ENCODE data around the gene MRPL36. TPM values are rescaled to one million over a fixed set of nuclear protein-coding genes. Genes with fewer than 3 reads are reported as not detected.

The MRPL36 gene
- total RNA-seq, 4 donors from 2014 or later = 42.6 to 56.1 (median 46.2) TPM

- Histone ChIP-seq H3K9me3 (no peaks in the 10 kb centered on the region), H3K4me3 (no peak overlapping the region), H3K27ac (replicated peaks in 1 of 4) (no peak overlapping the region), H3K4me1 (no peaks in the 10 kb centered on the region), H3K36me3 (no peaks in the 10 kb centered on the region), H3K27me3 (peaks cover 0 to 64% (median 0%) of the 10 kb centered on the region in 4 donors)
- WGBS = 48% methylated on average over 20 of the region's 27 CpGs
- no peak for DNase-seq (ENCODE audit: extremely low spot score)
- intact Hi-C loops (cut with DNase I) = no loop called here
- no peak for TF ChIP-seq POLR2AphosphoS5 (IDR thresholded peaks at IDR 0.05)
Measured at GRCh38 chr5:1751026-1751863, 48.4 kb downstream of the MRPL36 start.

- 95% methylated on average over 10 of the region's 17 CpGs for WGBS
Measured at GRCh38 chr5:1750469-1750868, 49.2 kb downstream of the MRPL36 start.

GRCh38 chr5:1749346-1750124 lies 50.1 kb downstream of the MRPL36 start:
- H3K27me3 ChIP-seq = peaks cover 0 to 74% (median 0%) of the 10 kb centered on the region in 4 donors
- WGBS = 81% methylated on average over 15 of the region's 19 CpGs
- H3K9me3 ChIP-seq = no peaks in the 10 kb centered on the region
- H3K4me1 ChIP-seq = no peaks in the 10 kb centered on the region
- H3K27ac ChIP-seq (replicated peaks in 1 of 4) = no peak overlapping the region
- DNase-seq (ENCODE audit: extremely low spot score) = no peak
- intact Hi-C loops (cut with DNase I) = no loop called here
- TF ChIP-seq EP300 (IDR thresholded peaks at IDR 0.05) (no peak), CTCF (IDR thresholded peaks at IDR 0.05) (no peak), POLR2A (IDR thresholded peaks at IDR 0.05; ENCODE audit: low read depth) (no peak), POLR2AphosphoS5 (IDR thresholded peaks at IDR 0.05) (no peak)
- H3K4me3 ChIP-seq = no peak overlapping the region
- H3K36me3 ChIP-seq = no peaks in the 10 kb centered on the region

More at GRCh38 chr5:1750469-1750868, 49.2 kb downstream of the MRPL36 start:
- Histone ChIP-seq H3K9me3 (no peaks in the 10 kb centered on the region), H3K4me3 (no peak overlapping the region), H3K4me1 (no peaks in the 10 kb centered on the region), H3K27me3 (peaks cover 0 to 71% (median 0%) of the 10 kb centered on the region in 4 donors), H3K27ac (replicated peaks in 1 of 4) (no peak overlapping the region), H3K36me3 (no peaks in the 10 kb centered on the region)
- DNase-seq (ENCODE audit: extremely low spot score) = no peak
- intact Hi-C loops (cut with DNase I) = no loop called here
- no peak for TF ChIP-seq CTCF (IDR thresholded peaks at IDR 0.05)
- no peak for TF ChIP-seq POLR2A (IDR thresholded peaks at IDR 0.05; ENCODE audit: low read depth)
- no peak for TF ChIP-seq EP300 (IDR thresholded peaks at IDR 0.05)
- no peak for TF ChIP-seq POLR2AphosphoS5 (IDR thresholded peaks at IDR 0.05)

- Histone ChIP-seq H3K27ac (replicated peaks in 1 of 4) (no peak overlapping the region), H3K4me1 (no peaks in the 10 kb centered on the region), H3K4me3 (no peak overlapping the region), H3K27me3 (peaks cover 0 to 72% (median 0%) of the 10 kb centered on the region in 4 donors), H3K9me3 (no peaks in the 10 kb centered on the region), H3K36me3 (no peaks in the 10 kb centered on the region)
- no peak for TF ChIP-seq EP300 (IDR thresholded peaks at IDR 0.05)
- no peak for TF ChIP-seq POLR2AphosphoS5 (IDR thresholded peaks at IDR 0.05)
- TF ChIP-seq POLR2A (IDR thresholded peaks at IDR 0.05; ENCODE audit: low read depth) = no peak
- TF ChIP-seq CTCF (IDR thresholded peaks at IDR 0.05) = no peak
- no peak for DNase-seq (ENCODE audit: extremely low spot score)
- 86% methylated on average over 19 of the region's 19 CpGs for WGBS
- intact Hi-C loops (cut with DNase I) = no loop called here
Measured at GRCh38 chr5:1748845-1749244, 50.8 kb downstream of the MRPL36 start.

Other genes starting within 250 kb of the MRPL36 start
- 10 to 100 TPM; 54.7 to 66.4 (median 55.7) TPM for gene NDUFS6, start 1.6 kb upstream of the MRPL36 start, total RNA-seq
- not detected for gene IRX4, start 83.1 kb upstream of the MRPL36 start, total RNA-seq

All from esophagus muscularis mucosa (tissue), 4 donors.